GM12872 (cell line): ENCODE results near the gene PAH.

Source experiments
- TF ChIP-seq, protein P1 (sequence below): IDR thresholded peaks from 3 replicates; pipeline ENCODE4 v1.5.1; 2011; ENCODE audit warnings: low read depth, mild to moderate bottlenecking, low read length, moderate library complexity; ENCODE audit not compliant: insufficient read depth

The PAH gene

DNA sequence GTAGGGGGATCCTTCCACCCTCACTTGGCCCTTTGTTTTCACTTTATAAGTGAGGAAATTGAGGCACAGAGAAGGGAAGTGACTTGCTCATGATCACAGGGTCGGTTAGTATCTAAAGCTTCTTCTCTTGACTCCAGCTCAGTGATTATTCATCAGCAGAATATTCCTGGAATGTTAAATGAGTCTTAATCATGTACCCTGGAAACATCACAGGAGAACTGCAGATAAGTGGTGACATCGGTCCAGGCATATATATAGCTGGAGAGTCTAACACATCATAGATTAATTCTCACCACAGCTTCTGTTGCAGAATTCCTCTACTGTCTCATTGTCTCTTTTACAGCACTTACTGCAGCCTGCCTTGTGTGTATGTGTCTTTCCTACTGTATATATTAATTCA lies 69.9 kb downstream of the PAH start:
- TF ChIP-seq, protein P1, sequence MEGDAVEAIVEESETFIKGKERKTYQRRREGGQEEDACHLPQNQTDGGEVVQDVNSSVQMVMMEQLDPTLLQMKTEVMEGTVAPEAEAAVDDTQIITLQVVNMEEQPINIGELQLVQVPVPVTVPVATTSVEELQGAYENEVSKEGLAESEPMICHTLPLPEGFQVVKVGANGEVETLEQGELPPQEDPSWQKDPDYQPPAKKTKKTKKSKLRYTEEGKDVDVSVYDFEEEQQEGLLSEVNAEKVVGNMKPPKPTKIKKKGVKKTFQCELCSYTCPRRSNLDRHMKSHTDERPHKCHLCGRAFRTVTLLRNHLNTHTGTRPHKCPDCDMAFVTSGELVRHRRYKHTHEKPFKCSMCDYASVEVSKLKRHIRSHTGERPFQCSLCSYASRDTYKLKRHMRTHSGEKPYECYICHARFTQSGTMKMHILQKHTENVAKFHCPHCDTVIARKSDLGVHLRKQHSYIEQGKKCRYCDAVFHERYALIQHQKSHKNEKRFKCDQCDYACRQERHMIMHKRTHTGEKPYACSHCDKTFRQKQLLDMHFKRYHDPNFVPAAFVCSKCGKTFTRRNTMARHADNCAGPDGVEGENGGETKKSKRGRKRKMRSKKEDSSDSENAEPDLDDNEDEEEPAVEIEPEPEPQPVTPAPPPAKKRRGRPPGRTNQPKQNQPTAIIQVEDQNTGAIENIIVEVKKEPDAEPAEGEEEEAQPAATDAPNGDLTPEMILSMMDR = no peak

DNA sequence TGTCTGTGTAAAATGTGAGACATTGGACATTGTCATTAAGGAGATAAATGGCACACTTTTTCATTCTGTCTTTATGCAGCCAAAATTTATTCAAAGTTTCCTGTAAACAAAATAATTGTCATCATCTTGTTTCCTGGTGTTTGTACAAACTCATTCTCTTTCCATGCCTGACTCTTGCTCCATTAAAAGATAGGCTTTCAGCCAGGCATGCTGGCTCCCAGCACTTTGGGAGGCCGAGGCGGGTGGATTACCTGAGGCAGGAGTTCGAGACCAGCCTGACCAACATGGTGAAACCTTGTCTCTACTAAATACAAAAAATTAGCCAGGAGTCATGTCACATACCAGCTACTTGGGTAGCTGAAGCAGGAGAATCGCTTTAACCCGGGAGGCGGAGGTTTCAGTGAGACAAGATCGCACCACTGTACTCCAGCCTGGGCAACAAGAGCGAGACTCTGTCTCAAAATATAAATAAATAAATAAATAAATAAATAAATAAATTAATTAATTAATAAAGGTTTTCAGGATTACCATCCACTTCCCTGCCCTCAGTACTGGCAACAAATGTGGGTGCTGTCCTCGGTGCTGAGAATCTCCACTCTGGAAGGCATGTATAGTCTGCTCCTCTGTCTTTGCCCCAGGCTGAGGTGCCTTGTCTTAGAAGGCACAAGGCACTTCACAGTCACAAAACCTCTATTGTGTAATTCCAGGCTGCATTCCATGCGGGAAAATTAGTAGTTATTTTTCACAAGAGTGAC lies 83.2 kb downstream of the PAH start:
- TF ChIP-seq, protein P1 = no peak

DNA sequence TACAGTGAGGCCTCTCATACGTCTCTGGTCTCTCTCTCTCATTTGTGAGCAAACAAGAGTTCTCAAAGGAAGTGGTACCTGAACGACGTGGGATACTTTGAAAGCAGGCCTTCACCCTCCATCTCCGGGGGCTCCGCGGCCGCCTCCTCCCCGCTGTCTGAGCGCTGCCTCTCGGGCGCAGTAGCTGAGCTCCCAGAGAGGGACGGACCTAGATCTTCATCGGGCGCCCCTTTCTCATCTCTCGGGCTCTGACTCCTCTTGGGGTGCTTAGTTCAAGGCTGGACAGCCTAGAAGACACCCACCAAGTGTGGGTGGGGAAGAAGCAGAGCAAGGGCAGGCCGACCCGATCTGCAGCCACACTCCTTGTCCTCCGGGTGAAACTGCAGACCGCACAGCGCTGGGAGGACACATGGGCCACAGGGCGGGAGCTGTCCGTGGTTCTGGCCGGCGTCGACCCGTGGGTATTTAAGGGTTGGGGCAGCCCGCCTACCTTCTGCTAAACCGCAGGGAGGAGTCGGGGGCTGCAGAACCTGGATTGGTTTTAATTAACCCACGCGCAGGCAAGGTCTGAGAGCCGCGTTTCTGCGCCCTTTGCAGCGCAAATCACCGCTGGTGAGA lies 92.7 kb downstream of the PAH start:
- TF ChIP-seq, protein P1 = no peak

DNA sequence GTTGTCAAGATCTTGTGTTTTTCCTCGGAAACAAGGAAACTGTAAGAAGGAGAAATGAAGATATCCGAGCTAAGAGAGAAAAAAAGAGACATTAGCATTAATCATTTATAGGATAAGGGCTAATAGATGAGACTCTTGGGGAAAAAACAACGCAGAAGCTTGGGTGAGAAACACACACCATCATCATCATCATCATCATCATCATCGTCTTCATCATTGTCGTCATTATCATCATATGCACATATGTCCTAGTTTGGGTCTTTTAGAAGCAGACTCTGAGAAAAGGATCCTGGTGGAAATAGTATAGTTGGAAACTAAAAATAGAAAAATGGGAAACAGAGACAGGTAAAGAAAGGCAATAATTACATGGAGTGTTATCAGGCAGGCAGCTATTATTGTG lies 95.9 kb downstream of the PAH start:
- TF ChIP-seq, protein P1 = no peak

DNA sequence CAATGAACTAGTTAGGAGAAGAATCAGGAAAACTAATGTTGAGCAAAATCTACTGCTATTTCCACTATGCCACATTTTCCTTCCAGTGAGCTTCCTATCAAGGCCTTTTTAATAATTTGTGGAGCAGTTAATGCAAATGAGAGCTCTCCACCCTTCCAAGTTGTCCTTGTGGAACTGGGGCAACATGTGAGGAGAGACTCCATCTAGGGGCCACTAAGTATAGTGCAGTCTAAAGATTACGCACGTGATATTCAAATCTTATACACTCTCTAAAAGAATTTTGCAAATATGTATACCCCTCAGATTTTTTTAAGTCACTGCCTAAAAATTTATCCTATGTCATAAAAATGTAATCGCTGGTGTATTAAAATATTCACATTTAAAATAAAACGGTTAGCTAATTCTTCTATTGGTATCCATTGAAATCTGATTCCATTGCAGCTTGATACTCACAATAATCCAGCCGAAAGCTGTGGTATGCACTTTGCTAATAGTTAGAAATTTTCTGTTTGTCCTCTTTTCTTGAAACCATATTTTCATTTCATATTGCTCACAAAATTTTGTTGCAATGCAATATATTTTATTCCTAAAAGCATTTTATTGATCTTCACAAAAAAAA lies 100.1 kb downstream of the PAH start:
- TF ChIP-seq, protein P1 = peak; percentile 79

DNA sequence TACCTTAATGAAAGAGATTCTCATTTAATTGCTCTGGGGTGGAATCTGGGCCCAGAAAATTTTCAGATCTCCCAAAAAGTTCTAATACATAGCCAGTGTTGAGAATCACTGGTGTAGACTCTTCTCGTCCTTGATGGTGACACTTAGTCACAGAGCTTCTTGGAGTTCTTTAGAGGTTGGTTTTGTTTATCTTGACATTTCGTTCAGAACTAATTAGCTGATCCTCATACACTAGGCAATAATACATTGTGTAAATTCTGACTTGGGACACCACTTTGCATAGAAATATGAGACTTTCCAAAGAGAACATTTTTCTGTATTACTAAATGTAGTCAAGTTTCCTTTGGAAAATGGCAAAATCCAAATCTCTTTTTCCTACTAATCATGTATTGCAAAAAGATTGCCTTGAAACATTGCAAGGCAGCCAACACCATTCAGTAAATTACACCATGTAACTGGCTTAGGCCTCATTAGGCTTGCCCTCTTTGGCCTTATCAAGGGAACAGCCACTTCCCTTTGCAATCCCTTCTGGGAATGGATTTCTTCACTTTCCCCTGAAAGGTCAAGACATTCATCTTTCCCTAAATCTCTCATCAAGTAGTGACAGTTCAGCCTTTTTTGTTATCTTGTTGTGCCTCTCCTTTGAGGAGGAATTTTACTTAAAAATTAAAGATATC lies 102.2 kb downstream of the PAH start:
- TF ChIP-seq, protein P1 = no peak

DNA sequence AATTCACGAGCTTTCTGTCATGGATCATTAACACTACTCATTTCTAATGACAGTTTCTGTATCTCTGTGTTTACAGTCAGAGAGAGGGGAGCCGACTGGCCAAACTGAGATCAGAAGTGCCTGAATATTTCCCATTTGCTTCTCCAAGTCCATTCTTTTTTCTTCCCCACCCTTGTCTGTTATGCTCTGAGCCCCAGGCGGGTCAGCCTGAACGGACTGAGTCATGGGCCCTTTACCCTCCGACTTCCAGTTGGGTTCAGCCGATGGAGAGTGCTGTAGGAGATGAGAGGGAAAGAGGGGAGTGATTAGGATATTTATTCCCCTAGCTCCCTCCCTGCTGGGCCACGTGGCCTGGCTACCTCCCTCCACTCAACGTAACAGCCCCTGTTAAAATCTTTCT lies 104.7 kb downstream of the PAH start:
- TF ChIP-seq, protein P1 = no peak
